Measurements from ENCODE around the gene SLC6A5.

DNA sequence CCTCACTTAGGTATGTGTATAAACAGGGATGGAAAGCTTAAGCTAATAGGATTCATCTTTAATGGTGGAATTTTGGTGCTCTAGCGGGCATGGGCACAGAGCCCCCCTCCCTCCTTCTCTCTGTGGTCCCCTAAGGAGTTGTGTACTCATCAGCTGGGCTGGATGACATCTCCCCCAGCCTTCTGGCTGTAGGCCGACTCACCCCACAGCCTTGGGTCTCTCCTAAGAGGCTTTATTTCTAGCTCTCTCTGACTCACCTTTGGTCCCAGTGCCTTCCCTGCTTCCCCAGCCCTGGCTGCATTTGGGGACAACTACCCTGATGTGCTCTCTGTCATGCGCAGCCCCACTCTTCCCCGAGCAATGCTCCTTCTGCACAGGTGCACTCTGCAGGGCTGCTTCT, 26.9 kb downstream of the SLC6A5 start:
- TF ChIP-seq SIN3A (IDR thresholded peaks at IDR 0.05; ENCODE audit: borderline replicate concordance, low read depth, low read length) (no peak), JUND (IDR thresholded peaks at IDR 0.05) (no peak), EZH2phosphoT487 (IDR thresholded peaks at IDR 0.05; ENCODE audit: borderline replicate concordance, low read depth) (no peak), SMC3 (IDR thresholded peaks at IDR 0.05; ENCODE audit: low read depth, low read length) (no peak), GATA2 (CRISPR knock-in tag; IDR thresholded peaks at IDR 0.05) (no peak), POLR2AphosphoS5 (IDR thresholded peaks at IDR 0.05; ENCODE audit: low read depth, low read length) (no peak), EP300 (IDR thresholded peaks at IDR 0.05; ENCODE audit: borderline replicate concordance in 1 of 2, low read depth in 1 of 2, low read length in 1 of 2) (no peak)
- TF ChIP-seq, protein P1, sequence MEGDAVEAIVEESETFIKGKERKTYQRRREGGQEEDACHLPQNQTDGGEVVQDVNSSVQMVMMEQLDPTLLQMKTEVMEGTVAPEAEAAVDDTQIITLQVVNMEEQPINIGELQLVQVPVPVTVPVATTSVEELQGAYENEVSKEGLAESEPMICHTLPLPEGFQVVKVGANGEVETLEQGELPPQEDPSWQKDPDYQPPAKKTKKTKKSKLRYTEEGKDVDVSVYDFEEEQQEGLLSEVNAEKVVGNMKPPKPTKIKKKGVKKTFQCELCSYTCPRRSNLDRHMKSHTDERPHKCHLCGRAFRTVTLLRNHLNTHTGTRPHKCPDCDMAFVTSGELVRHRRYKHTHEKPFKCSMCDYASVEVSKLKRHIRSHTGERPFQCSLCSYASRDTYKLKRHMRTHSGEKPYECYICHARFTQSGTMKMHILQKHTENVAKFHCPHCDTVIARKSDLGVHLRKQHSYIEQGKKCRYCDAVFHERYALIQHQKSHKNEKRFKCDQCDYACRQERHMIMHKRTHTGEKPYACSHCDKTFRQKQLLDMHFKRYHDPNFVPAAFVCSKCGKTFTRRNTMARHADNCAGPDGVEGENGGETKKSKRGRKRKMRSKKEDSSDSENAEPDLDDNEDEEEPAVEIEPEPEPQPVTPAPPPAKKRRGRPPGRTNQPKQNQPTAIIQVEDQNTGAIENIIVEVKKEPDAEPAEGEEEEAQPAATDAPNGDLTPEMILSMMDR (IDR thresholded peaks at IDR 0.05) = no peak
- TF ChIP-seq, protein P2, sequence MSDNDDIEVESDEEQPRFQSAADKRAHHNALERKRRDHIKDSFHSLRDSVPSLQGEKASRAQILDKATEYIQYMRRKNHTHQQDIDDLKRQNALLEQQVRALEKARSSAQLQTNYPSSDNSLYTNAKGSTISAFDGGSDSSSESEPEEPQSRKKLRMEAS (IDR thresholded peaks at IDR 0.05; ENCODE audit: low read depth) = no peak
- TF ChIP-seq, protein P3, sequence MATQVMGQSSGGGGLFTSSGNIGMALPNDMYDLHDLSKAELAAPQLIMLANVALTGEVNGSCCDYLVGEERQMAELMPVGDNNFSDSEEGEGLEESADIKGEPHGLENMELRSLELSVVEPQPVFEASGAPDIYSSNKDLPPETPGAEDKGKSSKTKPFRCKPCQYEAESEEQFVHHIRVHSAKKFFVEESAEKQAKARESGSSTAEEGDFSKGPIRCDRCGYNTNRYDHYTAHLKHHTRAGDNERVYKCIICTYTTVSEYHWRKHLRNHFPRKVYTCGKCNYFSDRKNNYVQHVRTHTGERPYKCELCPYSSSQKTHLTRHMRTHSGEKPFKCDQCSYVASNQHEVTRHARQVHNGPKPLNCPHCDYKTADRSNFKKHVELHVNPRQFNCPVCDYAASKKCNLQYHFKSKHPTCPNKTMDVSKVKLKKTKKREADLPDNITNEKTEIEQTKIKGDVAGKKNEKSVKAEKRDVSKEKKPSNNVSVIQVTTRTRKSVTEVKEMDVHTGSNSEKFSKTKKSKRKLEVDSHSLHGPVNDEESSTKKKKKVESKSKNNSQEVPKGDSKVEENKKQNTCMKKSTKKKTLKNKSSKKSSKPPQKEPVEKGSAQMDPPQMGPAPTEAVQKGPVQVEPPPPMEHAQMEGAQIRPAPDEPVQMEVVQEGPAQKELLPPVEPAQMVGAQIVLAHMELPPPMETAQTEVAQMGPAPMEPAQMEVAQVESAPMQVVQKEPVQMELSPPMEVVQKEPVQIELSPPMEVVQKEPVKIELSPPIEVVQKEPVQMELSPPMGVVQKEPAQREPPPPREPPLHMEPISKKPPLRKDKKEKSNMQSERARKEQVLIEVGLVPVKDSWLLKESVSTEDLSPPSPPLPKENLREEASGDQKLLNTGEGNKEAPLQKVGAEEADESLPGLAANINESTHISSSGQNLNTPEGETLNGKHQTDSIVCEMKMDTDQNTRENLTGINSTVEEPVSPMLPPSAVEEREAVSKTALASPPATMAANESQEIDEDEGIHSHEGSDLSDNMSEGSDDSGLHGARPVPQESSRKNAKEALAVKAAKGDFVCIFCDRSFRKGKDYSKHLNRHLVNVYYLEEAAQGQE (IDR thresholded peaks at IDR 0.05; ENCODE audit: low read depth, low read length) = no peak

Measured in SK-N-SH (cell line).